ENCODE results near the gene IQCE.

DNA sequence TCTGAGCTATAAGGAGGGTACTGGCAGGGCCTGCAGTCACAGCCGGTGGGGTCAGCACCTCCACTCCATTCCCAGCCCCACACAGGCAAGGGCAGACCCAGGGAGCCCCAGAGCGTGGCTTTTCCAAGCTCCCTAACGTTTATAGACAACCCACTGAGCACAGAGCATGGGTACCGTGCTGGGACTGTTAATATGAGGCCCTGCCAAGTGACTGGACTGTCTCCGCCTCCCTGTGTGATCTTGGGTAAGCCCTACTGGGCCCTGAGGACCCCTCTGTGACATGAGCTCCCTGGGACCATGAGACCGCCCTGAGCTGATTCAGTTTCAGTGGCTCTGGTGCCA, 85.4 kb downstream of the IQCE start:
- TF ChIP-seq, protein P1, sequence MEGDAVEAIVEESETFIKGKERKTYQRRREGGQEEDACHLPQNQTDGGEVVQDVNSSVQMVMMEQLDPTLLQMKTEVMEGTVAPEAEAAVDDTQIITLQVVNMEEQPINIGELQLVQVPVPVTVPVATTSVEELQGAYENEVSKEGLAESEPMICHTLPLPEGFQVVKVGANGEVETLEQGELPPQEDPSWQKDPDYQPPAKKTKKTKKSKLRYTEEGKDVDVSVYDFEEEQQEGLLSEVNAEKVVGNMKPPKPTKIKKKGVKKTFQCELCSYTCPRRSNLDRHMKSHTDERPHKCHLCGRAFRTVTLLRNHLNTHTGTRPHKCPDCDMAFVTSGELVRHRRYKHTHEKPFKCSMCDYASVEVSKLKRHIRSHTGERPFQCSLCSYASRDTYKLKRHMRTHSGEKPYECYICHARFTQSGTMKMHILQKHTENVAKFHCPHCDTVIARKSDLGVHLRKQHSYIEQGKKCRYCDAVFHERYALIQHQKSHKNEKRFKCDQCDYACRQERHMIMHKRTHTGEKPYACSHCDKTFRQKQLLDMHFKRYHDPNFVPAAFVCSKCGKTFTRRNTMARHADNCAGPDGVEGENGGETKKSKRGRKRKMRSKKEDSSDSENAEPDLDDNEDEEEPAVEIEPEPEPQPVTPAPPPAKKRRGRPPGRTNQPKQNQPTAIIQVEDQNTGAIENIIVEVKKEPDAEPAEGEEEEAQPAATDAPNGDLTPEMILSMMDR (IDR thresholded peaks at IDR 0.05), result no peak
- TF ChIP-seq POLR2A (IDR thresholded peaks at IDR 0.05), result no peak
